EH (cell line): ENCODE data around the gene TDP1.

Experiments used
- DNase-seq: peaks from one replicate; pipeline ENCODE4 v3.0.0-alpha.2; 2015; ENCODE audit warnings: low read depth

Gene TDP1

GRCh38 chr14:89955745-89956660 is at the start of gene TDP1:
Gene TDP1 (plus strand): TSS chr14:89955927. CDS start chr14:89963115, 7,188 bp downstream.
- peak; percentile 97 for DNase-seq

- no peak for DNase-seq
These were observed 49.7 kb upstream of the TDP1 start for GRCh38 chr14:89906000-89906399.

GRCh38 chr14:89907655-89908054 is 48.1 kb upstream of the TDP1 start:
- DNase-seq, result no peak

GRCh38 chr14:89908712-89909450 is 46.8 kb upstream of the TDP1 start:
- DNase-seq, result no peak

- no peak for DNase-seq
These were observed 46.1 kb upstream of the TDP1 start for GRCh38 chr14:89909586-89909985.

GRCh38 chr14:89910691-89911009 is 45.1 kb upstream of the TDP1 start:
- no peak for DNase-seq

GRCh38 chr14:89911010-89911919 is 44.5 kb upstream of the TDP1 start:
- DNase-seq, result peak; percentile 88

GRCh38 chr14:89912221-89912620 is 43.5 kb upstream of the TDP1 start:
- DNase-seq, result peak; percentile 27

- DNase-seq, result peak; percentile 99
These were observed 43.0 kb upstream of the TDP1 start for GRCh38 chr14:89912667-89913211.

- peak; percentile 73 for DNase-seq
These were observed 40.4 kb upstream of the TDP1 start for GRCh38 chr14:89915114-89915878.

- no peak for DNase-seq
These were observed 37.0 kb upstream of the TDP1 start for GRCh38 chr14:89918721-89919120.

- DNase-seq, result peak; percentile 58
These were observed 35.7 kb upstream of the TDP1 start for GRCh38 chr14:89920056-89920455.

GRCh38 chr14:89921346-89921745 is 34.4 kb upstream of the TDP1 start:
- peak; percentile 36 for DNase-seq

- DNase-seq, result peak; percentile 96
These were observed 33.5 kb upstream of the TDP1 start for GRCh38 chr14:89922031-89922907.

- no peak for DNase-seq
These were observed 31.5 kb upstream of the TDP1 start for GRCh38 chr14:89924268-89924667.

- DNase-seq, result peak; percentile 36
These were observed 29.0 kb upstream of the TDP1 start for GRCh38 chr14:89926694-89927093.

- DNase-seq, result no peak
These were observed 28.4 kb upstream of the TDP1 start for GRCh38 chr14:89927186-89927865.

- no peak for DNase-seq
These were observed 22.7 kb upstream of the TDP1 start for GRCh38 chr14:89933002-89933401.

GRCh38 chr14:89936654-89937185 is 19.0 kb upstream of the TDP1 start:
- no peak for DNase-seq
